Urothelium cell line (cell line): Measurements from ENCODE around the gene RPTOR.

Source experiments
- DNase-seq: peaks from one replicate; pipeline ENCODE4 v3.0.0; 2011; ENCODE audit warnings: low spot score, mixed read lengths
- FAIRE-seq: peaks from 2 replicates; lab custom pipeline; 2011; peaks lifted over from hg19 to GRCh38; lab: Jason Lieb, UNC

Gene RPTOR

DNA sequence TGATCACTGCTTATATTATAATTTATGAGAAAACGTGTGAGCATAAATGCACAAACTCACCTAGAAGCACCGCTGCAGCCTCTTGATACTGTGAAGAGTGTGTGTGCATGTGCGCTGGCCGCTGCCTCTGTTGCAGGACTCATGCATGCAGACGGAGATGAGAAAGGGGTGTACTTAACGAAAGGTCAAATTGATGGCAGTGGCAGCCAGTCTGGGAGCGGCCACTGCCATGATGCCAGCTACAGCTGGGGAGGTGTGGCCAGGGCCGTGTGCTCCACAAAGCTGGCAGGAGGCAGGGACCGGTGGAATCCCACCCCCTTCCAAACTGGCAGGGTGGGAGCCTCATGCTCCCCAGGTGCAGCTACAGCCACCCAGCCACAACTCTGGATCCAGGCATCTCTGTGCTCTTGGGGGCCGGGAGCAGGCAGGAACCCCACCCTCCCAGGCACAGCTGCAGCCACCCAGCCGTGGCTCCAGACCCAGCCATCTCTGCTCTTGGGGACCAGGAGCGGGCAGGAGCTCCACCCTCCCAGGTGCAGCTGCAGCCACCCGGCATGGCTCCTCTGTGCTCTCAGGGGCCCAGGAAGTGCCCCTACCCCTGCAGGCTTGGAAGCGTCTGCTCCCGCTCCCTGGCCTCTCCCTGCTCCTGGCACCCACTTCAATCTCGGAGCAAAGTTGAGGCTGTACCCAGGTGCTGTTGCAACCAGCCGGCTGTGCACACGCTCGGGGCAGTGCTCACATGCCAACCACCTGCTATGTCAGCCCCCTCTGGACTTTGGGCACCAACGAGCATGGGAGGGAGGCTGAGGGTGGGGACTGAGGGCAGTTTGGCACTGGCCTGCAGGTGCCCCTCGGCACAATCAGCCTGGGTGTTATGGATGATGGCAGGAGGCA lies 369.5 kb downstream of the RPTOR start:
- DNase-seq (no peak), FAIRE-seq (peak; percentile 13)

DNA sequence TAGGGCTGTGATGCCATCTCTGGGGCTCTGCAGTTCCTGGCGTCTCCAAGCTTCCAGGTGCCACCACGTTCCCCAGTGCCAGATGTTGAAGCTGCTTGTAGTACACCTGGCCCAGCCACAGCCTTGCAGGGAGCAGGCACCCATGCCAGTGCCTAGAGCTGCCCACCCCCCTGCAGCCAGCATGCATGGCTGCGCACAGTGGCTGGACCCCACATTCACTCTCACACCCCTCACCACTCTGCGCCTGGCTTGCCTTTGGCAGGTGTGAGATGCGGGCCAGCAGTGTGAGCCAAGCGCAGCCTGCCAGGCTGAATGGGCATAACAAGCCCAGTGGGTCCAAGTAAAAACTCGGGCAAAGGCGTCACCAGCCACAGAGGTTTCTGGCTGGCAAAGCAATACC lies 371.6 kb downstream of the RPTOR start:
- FAIRE-seq (peak; percentile 56), DNase-seq (no peak)

DNA sequence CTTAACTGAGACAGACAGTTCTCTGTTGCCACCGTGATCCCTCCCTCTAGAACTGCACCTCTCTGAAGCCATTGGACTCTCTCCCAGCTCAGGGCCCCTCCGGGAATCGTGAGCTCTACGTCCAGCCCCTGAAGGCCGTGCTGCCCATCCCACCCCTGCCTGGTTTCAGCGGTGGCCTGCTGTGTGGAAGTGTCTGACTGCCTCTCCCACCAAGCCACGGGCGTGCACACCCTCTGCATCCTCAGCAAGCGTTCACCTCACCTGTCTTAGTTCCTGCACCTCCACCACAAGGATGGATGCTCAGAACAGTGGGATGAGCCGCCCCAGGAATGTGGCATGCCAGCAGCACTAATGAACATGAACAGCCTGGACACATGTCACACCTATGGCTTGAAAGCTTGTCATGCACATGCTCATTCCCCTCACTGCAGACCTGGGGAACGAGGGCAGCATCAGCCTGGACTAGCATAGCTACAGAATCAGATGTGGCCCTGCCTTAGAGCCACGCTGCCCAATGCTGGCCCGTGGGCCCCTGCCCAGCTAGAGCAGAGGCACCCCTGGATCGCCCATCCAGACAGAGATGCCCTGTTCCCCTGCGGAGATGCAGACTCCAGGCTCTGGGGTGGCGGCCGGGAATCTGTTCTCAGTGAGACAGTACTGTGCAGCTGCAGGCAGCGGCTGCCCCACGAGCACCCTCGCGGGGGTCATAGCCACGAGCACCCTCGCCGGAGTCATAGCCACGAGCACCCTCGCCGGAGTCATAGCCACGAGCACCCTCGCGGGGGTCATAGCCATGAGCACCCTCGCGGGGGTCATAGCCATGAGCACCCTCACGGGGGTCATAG lies 373.3 kb downstream of the RPTOR start:
- FAIRE-seq = peak; percentile 17
- no peak for DNase-seq

DNA sequence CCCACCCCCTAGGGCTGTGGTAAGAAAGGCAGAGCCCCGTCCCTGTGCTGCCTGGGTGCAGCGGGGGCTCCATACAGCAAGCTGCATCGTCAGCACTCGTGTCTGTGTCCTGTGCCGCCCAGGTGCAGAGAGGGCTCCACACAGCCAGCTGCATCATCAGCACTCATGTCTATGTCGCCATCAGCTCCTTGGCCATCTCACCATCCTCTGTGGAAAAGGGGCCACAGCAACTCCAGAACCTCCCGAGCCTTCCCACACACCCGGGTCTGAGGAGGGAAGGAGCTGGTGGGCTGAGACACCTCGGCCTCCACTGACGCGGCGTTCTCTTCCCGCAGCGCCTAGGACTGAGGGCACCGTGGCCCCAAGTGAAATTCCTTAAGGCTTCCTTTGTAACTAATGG lies 374.1 kb downstream of the RPTOR start:
- FAIRE-seq = no peak
- DNase-seq = no peak

DNA sequence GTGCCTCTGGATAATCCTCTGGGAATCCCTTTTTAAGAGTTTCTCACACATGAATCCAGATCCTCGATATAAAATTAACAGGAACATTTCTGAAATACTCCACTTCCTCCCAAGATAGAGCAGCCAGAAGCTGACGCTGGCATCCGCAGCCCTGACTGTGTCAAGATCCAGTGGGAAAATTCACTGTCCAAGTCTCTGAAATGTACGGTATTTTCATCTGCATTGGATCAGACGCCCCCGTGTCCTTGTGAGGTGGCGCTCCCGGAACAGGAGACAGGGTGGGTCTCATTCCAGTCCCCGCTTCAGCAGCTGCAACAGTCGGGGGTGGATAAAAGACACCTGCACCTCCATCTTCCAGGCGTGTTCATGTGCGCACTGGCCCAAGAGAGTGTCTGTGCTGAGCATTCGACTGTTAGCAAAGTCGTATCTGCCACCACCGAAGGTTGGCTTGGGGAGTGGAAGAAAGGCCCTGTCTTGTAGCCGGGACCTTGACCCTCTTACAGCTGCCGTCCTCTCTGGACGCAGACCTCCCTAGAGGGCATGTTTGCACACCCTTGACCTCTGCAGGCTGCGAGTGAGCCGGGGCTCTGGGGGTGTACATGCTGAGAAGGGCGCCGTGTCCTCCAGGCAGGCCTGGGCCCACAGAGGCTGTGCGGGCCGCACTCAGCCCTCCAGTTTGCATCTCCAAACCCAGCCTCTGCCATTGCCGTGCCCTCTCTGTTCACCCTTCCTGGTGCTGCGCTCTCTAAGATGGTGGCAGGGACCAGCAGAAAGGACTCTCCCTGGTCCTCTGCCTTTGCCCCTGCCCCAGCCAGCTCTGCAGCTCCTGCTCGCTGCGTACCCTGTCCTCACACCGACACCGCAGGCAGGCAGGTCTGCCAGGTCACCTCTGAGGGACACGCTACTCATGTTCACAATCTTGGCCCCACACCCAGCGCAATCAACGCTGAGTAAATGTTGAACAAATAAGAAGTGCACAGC lies 375.0 kb downstream of the RPTOR start:
- no peak for DNase-seq
- no peak for FAIRE-seq

DNA sequence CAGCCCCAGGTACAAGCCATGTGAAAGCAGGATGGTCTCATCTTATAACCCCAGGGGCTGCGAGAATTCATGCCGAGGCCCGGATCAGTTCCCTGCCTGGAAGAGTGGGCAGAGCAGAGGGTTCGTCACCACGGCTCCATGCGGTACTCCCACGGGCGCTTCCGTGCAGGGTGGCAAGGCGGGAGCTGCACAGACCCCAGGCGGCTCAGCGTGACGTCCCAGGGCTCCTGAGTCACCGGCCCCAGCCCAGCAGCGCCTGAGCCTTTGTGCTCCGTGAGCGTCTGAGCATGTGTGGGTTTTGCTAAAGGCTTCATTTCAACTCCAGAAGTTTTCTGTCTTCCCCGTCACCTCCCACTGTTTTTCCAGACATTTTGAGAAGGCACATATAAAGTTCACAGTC lies 375.8 kb downstream of the RPTOR start:
- no peak for FAIRE-seq
- DNase-seq = no peak

DNA sequence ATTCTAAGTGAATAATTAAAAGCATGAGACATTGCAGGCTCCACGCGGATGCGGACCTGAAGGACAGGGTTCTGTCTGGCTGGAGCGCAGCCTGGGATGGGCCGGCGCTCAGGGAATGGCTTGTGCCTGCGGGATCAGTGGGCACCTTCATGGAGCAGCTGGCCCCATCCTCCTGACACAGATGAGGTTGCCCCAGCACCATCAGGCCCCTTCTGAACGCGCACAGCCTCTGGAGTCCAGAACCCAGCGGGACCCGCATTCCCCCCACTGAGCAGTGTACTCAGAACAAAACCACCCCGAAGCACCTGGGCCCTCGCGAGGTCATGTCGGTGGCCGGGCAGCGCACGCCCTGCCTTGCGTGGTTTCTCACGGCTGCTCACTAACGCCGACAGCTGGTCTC lies 376.5 kb downstream of the RPTOR start:
- no peak for DNase-seq
- FAIRE-seq = no peak

DNA sequence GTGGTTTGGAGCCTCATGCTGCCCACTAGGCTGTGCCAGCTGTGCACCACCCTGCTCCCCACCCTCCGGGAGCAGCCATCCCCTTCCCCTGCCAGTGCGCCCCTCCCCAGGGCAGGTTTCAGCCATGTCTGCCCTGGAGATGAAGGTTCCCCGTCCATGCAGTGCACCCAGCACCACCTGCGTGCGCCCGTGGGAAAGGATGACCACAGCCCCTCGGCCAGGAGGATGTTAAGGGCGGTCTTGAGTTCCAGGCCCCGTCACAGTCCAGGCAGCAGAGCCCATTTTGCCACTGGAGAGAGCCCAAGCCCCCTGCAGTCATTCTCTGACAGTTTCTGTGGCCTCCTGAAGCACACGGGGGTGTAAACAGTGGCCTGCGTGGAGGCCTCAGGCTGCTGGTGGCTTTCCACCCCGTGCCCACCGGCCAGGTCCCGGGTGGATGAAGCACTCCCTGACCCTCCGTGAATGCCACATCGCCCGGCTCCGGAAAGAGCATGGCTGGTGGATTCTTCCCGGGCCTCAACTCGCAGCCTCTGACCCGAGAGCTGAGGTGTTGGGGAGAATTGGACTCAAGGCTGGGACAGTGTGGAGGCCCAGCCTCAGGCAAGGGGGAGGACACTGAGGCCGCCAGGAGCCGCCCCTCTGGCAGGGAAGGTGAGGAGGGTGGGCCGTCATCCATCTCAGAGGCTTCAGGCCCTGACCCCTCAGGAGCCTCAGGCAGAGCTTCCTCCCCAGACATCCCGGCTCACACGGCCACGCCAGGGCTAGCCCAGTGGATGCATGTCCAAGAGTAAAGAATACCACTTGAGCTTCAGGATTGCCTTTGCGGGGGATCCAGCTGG lies 377.3 kb downstream of the RPTOR start:
- no peak for DNase-seq
- peak; percentile 32 for FAIRE-seq

DNA sequence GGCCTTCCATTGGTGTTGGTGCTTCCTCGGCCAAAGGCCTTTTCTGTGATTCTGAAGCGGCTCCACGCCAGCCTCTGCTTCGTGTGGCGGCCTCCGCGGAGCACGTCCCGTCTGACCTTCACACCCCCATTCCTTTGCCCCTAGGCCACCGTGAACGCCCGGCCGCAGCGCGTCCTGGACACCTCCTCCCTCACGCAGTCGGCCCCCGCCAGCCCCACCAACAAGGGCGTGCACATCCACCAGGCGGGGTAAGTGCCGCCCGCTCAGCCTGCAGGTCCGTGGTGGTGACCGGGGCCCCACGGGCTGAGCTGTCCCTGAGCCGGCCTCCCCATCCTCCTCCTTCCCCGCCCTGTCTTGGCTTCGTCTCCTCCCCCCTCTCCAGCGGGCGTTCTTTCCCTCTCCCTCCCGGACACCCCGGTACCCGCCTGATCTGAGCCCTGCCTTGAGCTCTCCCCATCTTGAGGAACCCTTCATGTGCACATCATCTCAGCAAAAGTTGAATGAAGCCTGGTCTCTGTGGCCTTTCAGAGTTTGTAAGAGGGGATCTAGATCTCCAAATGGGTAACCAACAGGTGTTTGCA lies 378.0 kb downstream of the RPTOR start:
- FAIRE-seq = no peak
- DNase-seq = no peak

DNA sequence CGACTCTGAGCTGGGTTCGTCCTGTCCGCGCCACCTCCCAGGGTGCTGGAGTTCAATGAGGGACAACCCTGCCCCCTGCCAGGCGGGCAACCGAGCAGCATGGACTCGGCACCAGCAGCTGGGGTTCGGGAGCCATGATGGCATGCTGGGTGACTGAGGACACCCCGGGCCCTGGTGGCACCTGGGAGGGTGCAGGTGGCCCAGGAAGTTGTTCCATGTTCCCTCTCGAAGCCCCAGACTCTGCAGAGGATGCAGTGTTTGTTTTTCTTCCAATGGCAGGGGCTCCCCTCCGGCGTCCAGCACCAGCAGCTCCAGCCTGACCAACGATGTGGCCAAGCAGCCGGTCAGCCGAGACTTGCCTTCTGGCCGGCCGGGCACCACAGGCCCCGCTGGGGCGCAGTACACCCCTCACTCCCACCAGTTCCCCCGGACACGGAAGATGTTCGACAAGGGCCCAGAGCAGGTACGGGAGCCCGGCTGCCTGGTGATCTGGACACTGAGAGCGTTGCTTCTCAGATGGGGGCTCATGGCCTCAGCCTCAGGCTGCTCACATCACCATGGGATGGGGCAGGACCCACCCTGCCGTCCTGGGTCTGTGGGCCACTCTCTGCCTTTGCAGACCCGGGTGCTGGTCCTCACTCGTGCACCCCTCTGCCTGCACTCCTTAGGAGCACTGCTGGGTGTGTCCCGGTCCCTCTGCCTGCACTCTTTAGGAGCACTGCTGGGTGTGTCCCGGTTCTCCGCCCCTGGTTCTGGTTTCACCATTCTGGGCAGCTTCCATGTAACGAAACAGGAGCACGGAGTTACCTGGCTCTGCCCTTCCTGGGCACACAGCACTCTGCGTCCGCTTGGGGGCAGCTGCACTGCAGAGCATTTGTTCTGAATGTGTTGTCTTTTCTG lies 378.8 kb downstream of the RPTOR start:
- peak; percentile 32 for FAIRE-seq
- no peak for DNase-seq

DNA sequence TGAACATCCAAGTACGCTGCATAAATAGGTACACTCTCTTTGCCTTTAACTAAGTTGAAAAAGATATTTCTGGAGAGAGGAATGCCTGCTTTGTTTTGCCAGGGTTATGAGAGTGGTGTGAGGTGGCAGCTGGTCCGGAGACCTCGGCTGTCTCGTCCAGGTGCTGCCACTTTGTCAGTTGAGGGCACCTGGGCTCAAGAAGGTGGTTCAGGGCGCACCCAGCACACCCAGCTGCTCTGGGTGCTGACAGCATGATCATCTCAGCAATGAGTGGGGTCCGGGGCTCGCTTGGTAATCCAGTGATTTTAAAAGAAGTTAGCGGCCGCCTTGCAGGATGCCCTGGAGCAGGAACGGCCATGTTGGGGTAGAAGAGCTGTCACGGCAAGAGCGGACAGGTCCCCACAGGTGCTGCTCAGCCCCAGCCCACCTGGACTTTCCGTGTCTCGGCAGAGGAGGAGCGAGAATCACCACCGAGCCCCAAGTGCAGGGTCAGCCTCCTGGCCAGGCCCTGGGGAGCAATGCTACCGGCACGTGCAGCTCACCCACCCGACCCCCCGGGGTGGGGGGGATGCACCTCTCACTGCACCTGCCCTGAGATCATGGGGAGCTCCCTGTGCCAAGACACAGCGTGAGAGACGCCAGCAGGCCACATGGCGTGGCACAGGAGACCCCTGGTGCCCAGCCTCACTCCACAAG lies 379.6 kb downstream of the RPTOR start:
- FAIRE-seq (no peak), DNase-seq (no peak)

DNA sequence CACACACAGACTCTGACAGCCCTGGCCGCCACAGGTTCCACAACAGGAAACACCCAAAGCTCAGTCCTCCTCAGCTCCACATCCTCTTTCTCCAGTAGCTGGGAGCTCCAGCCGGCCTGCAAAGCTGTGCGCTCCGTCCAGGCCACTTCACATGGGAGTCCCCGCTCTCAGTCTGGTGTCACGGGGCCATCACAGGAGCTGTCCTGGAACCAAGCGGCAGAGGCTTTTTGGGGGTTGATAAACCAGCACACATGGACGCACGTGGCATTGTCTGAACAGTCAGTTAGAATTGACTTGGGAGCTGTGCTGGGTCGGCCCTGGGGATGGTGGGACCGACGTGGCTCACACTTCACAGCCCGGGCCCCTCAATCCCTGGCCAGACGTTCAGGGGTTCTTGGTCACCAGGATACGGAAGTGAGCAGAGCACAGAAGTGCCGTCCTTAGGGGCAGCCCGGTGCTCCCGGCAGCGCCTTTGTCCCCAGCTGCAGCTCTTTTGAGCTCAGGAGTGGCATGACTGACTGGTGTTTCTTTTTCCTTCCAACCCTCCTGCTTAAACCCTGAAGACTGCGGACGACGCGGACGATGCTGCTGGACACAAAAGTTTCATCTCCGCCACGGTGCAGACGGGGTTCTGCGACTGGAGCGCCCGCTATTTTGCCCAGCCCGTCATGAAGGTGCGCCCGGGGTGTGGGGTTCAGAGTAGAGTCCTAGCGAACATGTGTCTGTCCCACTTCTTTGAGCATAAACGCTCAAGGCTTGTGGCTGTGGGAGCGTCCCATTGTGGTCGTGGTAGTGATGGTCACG lies 380.4 kb downstream of the RPTOR start:
- DNase-seq (no peak), FAIRE-seq (no peak)

DNA sequence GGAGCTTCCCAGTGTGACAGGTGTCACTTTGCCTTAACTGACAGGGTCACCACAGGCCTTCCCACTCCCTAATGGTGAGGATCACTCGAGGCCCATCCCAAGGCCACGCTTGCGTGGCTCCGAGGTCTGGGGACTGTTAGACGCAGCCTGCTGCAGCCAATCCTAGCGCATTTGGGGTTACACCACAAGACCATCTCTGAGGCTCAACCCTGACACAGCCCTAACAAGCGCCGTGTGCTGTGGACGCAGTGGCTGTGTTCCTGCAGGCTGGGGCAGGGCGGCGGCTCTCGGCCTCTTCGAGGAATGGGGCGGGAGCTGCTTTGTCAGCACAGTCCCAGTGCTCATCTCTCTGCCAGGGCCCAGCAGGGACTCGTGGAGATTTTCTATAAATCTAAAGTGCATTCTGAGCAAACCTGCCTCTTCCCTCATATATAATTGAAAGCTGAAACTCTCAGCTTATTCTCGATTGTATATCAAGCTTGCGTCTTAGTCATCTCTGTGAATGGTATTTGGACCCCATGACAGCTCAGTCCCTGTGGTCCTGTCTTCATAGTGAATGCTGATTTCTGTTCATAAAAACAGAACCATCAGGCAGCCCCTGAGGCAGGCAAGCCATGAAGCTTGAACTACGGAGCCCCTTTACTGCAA lies 381.2 kb downstream of the RPTOR start:
- no peak for DNase-seq
- FAIRE-seq = no peak

DNA sequence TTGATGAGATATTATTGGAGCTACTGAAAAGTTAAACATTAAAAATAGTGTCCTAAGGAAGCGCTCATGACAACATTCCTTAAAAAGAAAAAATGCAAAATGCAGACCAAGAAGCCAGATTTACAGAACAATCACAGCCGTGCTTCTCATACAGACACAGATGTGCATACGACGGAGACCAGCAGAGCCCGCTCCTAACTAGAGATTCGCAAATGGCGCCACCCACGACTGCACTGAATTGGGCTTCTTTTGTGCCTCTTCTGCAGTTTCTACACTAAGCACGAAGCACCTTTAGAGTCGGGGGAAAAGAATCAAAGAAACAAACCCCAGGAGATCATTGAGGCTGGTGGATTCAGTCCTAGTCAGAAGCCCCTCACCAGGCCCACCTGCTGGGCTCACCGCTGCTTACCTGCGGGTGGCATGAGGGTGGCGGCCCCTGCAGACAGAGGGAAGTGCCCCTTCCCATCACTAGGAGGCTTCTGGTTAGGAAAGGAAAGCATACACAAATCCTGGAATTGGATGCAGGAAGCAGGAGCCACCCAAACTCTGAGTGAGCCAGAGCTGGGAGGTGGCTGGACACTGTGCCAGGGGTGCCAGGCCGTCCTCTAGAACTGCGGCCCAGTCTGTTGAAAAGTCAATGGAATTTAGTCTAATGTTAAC lies 382.1 kb downstream of the RPTOR start:
- FAIRE-seq (no peak), DNase-seq (no peak)

DNA sequence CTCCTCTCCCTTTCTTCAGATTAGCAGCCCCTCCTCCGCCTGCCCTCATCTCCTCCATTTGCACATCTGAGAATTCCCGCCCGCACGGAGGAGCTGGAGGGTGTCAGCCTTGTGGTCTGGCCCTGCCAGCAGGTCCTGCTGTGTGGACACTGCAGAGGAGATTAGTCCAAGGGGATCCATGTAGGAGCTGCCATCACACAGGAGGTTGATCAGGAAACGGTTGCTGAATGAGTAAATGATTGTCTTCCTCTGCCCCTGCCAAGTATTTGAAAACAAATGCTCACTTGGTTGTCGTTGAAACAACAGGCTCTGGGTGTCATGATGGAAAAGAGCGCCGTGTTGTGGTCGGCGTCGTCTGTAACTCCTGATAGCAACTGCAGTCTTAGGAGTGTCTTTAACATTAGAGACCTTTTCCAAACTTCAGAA lies 383.2 kb downstream of the RPTOR start:
- DNase-seq (no peak), FAIRE-seq (no peak)

DNA sequence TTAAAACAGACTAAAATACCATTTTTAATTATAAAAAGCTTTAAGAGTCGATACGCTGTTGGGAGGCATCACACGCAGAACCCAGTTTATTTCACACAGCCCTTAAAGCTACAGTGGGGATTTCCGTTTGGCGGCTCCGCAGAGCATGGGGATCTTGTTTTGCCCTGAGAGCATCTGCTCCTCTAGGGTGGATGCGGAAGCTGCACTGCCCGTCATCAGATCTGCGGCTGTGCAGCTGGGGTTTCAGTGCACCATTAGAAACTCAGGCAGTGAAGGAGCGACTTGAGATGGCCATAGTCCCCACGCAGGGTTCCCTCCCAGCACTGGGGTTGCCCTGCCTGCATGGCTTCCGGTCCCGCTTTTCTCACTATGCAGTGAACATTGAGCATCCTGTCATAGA lies 384.8 kb downstream of the RPTOR start:
- FAIRE-seq (no peak), DNase-seq (no peak)
